ENCODE results near the gene PBX3.

DNA sequence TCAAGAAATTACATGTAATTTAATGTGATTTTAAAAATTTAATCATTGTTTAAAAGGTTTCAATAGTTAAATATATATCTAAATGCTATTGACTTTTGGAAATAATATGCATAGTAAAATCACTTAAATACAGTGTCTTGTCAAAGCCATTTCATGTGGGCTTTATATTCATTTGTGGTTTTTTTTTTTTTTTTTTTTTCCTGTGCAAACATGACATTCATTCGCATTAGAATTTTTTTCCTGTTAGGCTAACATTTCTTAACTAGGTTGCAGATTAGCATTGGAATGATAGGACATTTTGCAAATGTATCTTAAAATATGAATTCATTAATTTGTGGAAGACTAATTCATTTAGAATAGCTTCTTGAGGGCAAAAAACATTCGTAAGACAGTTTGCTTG is 149.8 kb downstream of the PBX3 start:
- TF ChIP-seq TCF7 (IDR thresholded peaks at IDR 0.05; ENCODE audit: borderline replicate concordance), result no peak
- no peak for TF ChIP-seq CTCF (IDR thresholded peaks at IDR 0.05 in 2 of 3, conservative IDR thresholded peaks at IDR 0.05 in 1 of 3; ENCODE audit: insufficient read depth in 2 of 3, low read depth in 1 of 3, low read length in 3 of 3)
- TF ChIP-seq, protein P1, sequence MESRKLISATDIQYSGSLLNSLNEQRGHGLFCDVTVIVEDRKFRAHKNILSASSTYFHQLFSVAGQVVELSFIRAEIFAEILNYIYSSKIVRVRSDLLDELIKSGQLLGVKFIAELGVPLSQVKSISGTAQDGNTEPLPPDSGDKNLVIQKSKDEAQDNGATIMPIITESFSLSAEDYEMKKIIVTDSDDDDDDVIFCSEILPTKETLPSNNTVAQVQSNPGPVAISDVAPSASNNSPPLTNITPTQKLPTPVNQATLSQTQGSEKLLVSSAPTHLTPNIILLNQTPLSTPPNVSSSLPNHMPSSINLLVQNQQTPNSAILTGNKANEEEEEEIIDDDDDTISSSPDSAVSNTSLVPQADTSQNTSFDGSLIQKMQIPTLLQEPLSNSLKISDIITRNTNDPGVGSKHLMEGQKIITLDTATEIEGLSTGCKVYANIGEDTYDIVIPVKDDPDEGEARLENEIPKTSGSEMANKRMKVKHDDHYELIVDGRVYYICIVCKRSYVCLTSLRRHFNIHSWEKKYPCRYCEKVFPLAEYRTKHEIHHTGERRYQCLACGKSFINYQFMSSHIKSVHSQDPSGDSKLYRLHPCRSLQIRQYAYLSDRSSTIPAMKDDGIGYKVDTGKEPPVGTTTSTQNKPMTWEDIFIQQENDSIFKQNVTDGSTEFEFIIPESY (CRISPR knock-in tag; IDR thresholded peaks at IDR 0.05), result no peak
- no peak for TF ChIP-seq PTTG1 (tag; IDR thresholded peaks at IDR 0.05; ENCODE audit: low read depth)
- no peak for TF ChIP-seq RBM39 (optimal IDR thresholded peaks at IDR 0.05; ENCODE audit: low read depth, low read length)
- no peak for TF ChIP-seq CTBP1 (IDR thresholded peaks at IDR 0.05; ENCODE audit: borderline replicate concordance)
- no peak for TF ChIP-seq TBL1XR1 (IDR thresholded peaks at IDR 0.05; ENCODE audit: low read length in 2 of 2)
- no peak for TF ChIP-seq MXD1 (CRISPR knock-in tag; IDR thresholded peaks at IDR 0.05; ENCODE audit: borderline replicate concordance, poor library complexity, severe bottlenecking)
- TF ChIP-seq, protein P2, sequence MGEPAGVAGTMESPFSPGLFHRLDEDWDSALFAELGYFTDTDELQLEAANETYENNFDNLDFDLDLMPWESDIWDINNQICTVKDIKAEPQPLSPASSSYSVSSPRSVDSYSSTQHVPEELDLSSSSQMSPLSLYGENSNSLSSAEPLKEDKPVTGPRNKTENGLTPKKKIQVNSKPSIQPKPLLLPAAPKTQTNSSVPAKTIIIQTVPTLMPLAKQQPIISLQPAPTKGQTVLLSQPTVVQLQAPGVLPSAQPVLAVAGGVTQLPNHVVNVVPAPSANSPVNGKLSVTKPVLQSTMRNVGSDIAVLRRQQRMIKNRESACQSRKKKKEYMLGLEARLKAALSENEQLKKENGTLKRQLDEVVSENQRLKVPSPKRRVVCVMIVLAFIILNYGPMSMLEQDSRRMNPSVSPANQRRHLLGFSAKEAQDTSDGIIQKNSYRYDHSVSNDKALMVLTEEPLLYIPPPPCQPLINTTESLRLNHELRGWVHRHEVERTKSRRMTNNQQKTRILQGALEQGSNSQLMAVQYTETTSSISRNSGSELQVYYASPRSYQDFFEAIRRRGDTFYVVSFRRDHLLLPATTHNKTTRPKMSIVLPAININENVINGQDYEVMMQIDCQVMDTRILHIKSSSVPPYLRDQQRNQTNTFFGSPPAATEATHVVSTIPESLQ (CRISPR knock-in tag; IDR thresholded peaks at IDR 0.05), result no peak
- no peak for TF ChIP-seq ZBTB11 (CRISPR knock-in tag; IDR thresholded peaks at IDR 0.05)
- TF ChIP-seq KLF13 (tag; IDR thresholded peaks at IDR 0.05; ENCODE audit: borderline replicate concordance, low read depth), result no peak
- TF ChIP-seq ZNF146 (CRISPR knock-in tag; IDR thresholded peaks at IDR 0.05; ENCODE audit: unreplicated experiment), result no peak
- TF ChIP-seq EGR1 (conservative IDR thresholded peaks at IDR 0.05), result no peak
- TF ChIP-seq PTBP1 (IDR thresholded peaks at IDR 0.05; ENCODE audit: low read depth, low read length), result no peak
